Activated CD8-positive, alpha-beta T cell treated with anti-CD3 and anti-CD28 coated beads for 36 hours (primary cell): ENCODE results near the gene PRR13. TPM values are rescaled to one million over a fixed set of nuclear protein-coding genes. Genes with fewer than 3 reads are reported as not detected.

Experiments
- ATAC-seq: fragments of 200-7000 bp; cut with Tn5 transposase; one replicate; pipeline ENCODE4 v1.10.0; 2021; ENCODE audit warnings: mild to moderate bottlenecking, moderate library complexity
- CTCF ChIA-PET: fragments of 350-600 bp; sonication (Branson Sonifier 250); formaldehyde crosslinking; loops from one replicate; lab custom pipeline; 2021; ENCODE audit warnings: antibody characterized with exemption; lab: Charles Lee
- POLR2A ChIA-PET: fragments of 350-600 bp; sonication (Branson Sonifier 250); formaldehyde crosslinking; loops from one replicate; lab custom pipeline; 2021; ENCODE audit warnings: antibody characterized with exemption; lab: Charles Lee
- DNase-seq: peaks from one replicate; pipeline ENCODE4 v3.0.0-alpha.2; 2020
- H3K27ac Mint-ChIP-seq: one replicate; pipeline ENCODE4 v1.8.0; 2021; ENCODE audit warnings: mild to moderate bottlenecking, mixed read lengths
- H3K27me3 Mint-ChIP-seq: one replicate; pipeline ENCODE4 v1.8.0; 2021; ENCODE audit warnings: mixed read lengths
- H3K36me3 Mint-ChIP-seq: one replicate; pipeline ENCODE4 v1.8.0; 2021; ENCODE audit warnings: low read depth, mixed read lengths
- H3K4me1 Mint-ChIP-seq: one replicate; pipeline ENCODE4 v1.8.0; 2021; ENCODE audit warnings: low read depth, mixed read lengths
- H3K4me3 Mint-ChIP-seq: one replicate; pipeline ENCODE4 v1.8.0; 2021; ENCODE audit warnings: mild to moderate bottlenecking, moderate library complexity, mixed read lengths
- H3K9me3 Mint-ChIP-seq: one replicate; pipeline ENCODE4 v1.8.0; 2021; ENCODE audit warnings: mixed read lengths
- CTCF ChIP-seq: fragments of 200-600 bp; IDR thresholded peaks from one replicate; pipeline ENCODE4 v1.8.0; 2022; ENCODE audit warnings: antibody characterized with exemption, mild to moderate bottlenecking
- intact Hi-C: fragments of 100-400 bp; cut with micrococcal nuclease; formaldehyde crosslinking; loops from one replicate; pipeline ENCODE4 v1.10.0; 2022
- total RNA-seq, 2 experiments: library from RNA; stranded (reverse); gene quantifications; one replicate each; pipeline ENCODE4 v1.2.3, GENCODE V29; 2021

The PRR13 gene
- total RNA-seq, 2 experiments from 2014 or later = 167 to 187 TPM

- H3K4me3 Mint-ChIP-seq = no peak overlapping the region
- no peak for ATAC-seq
- no peak overlapping the region for H3K27ac Mint-ChIP-seq
- H3K36me3 Mint-ChIP-seq = peaks cover 82% of the 10 kb centered on the region
- H3K9me3 Mint-ChIP-seq = no peaks in the 10 kb centered on the region
- no peak for DNase-seq
- POLR2A ChIA-PET = interaction anchor here (43.3 to 54.1 kb wide), 2 partner anchors 1 to 20 kb away, joined by 1494 read pairs; partner anchors contain the start of genes MAP3K12, NPFF, PCBP2 and TARBP2
- no peaks in the 10 kb centered on the region for H3K27me3 Mint-ChIP-seq
- peaks cover 40% of the 10 kb centered on the region for H3K4me1 Mint-ChIP-seq
- no peak for TF ChIP-seq CTCF
- CTCF ChIA-PET = interaction anchor here (1.3 kb wide), 1 partner anchor 14 kb away, joined by 3 read pairs; no protein-coding TSS in a partner anchor
- intact Hi-C loops = no loop called here
Measured at GRCh38 chr12:53467082-53467481, 25.5 kb downstream of the PRR13 start.

DNA sequence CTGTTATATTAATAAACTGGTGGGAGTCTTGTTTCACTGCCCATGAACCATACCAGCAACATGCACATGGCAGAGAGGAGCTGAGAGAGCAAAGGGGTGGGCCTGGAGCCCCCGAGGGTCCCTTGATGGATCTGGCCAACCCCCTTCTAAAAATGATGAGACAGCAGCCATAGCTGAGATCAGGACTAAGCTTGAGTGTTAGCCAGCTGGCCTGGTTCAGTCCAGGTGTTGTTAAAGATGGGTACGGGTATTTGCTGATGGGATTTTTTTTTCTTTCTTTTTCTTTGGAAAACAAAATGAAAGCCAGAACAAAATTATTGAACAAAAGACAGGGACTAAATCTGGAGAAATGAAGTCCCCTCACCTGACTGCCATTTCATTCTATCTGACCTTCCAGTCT is 26.3 kb downstream of the PRR13 start:
- no peak for TF ChIP-seq CTCF
- DNase-seq (no peak), ATAC-seq (no peak)
- no peaks in the 10 kb centered on the region for H3K27me3 Mint-ChIP-seq
- peaks cover 82% of the 10 kb centered on the region for H3K36me3 Mint-ChIP-seq
- H3K4me3 Mint-ChIP-seq = no peak overlapping the region
- peaks cover 43% of the 10 kb centered on the region for H3K4me1 Mint-ChIP-seq
- CTCF ChIA-PET = interaction anchor here (1.1 to 1.3 kb wide), 2 partner anchors 12 to 15 kb away, joined by 3 read pairs; no protein-coding TSS in a partner anchor
- intact Hi-C loops = no loop called here
- POLR2A ChIA-PET = interaction anchor here (43.3 to 54.1 kb wide), 2 partner anchors 0 to 19 kb away, joined by 1494 read pairs; partner anchors contain the start of genes MAP3K12, NPFF, PCBP2 and TARBP2
- H3K27ac Mint-ChIP-seq = peak overlapping the region; percentile 50
- H3K9me3 Mint-ChIP-seq = no peaks in the 10 kb centered on the region

- no peak for DNase-seq
- Mint-ChIP-seq H3K36me3 (peaks cover 80% of the 10 kb centered on the region), H3K27me3 (no peaks in the 10 kb centered on the region), H3K27ac (peak overlapping the region; percentile 53), H3K4me1 (peaks cover 40% of the 10 kb centered on the region), H3K9me3 (no peaks in the 10 kb centered on the region), H3K4me3 (no peak overlapping the region)
- TF ChIP-seq CTCF = no peak
- no peak for ATAC-seq
- ChIA-PET CTCF (interaction anchor here (1.1 to 1.3 kb wide), 2 partner anchors 13 to 15 kb away, joined by 3 read pairs; no protein-coding TSS in a partner anchor), POLR2A (interaction anchor here (43.3 to 54.1 kb wide), 2 partner anchors 1 to 19 kb away, joined by 1494 read pairs; partner anchors contain the start of genes MAP3K12, NPFF, PCBP2 and TARBP2)
- intact Hi-C loops = no loop called here
Measured at GRCh38 chr12:53468282-53468681, 26.7 kb downstream of the PRR13 start.

DNA sequence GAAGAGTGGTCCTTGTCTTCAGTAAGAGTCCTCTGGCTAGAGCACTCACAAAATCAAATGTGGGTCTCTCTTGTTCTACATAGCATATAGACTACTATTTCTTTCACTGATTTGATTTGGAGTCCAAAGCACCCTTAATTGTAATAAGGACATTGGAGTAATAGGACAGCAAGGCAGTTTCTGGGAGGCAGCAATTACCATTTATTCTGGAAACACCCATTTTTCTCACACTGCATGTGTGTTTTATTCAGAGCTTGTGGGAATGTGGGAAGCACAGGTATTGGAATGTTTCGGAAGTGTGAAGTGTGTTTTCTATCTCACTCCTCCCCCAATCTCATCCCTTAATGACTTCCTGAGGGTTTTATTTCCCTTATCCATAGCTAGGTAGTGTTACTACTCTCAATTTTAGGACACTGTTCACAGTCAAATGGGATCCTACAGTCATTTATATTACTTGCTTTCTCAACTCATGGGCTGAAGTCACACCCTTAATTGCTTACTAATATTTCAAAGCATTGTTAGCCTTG is 30.6 kb downstream of the PRR13 start:
- DNase-seq = no peak
- no peak overlapping the region for H3K4me3 Mint-ChIP-seq
- peaks cover 58% of the 10 kb centered on the region for H3K4me1 Mint-ChIP-seq
- ChIA-PET CTCF (interaction anchor here (1.1 to 7.7 kb wide), 3 partner anchors 9 to 37 kb away, joined by 3 to 66 read pairs (median 6); partner anchors contain the start of gene NPFF), POLR2A (interaction anchor here (1.0 to 54.1 kb wide), 3 partner anchors 5 to 205 kb away, joined by 4 to 1494 read pairs (median 1494); partner anchors contain the start of genes MAP3K12, NPFF, PCBP2 and TARBP2)
- peak overlapping the region; percentile 76 for H3K27ac Mint-ChIP-seq
- H3K27me3 Mint-ChIP-seq = no peaks in the 10 kb centered on the region
- no peak for ATAC-seq
- TF ChIP-seq CTCF = no peak
- intact Hi-C loops = loop anchor here (5.0 kb wide), 1 partner anchor 35 kb away; the partner anchor contains the start of gene NPFF
- peaks cover 82% of the 10 kb centered on the region for H3K36me3 Mint-ChIP-seq
- no peaks in the 10 kb centered on the region for H3K9me3 Mint-ChIP-seq

DNA sequence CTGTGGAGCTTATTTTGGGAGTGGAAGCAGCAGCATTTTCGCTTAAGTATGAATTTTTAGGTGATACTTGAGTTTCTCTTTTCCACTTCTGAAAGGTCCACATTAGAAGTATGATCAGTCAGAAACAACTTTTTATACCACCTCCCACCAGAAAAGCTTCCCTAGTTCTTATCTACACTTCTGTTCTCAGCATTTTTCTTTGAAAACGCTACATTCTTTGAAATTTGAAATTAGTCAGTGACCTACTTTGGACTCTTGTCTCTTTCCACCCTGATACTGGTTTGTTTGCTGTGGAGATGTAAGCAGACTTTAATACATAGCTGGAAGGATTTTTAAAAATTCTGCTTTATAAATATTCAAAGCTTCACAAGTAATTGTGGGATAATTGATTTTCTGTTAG is 32.5 kb downstream of the PRR13 start:
- DNase-seq (no peak), ATAC-seq (no peak)
- ChIA-PET POLR2A (interaction anchor here (0.9 to 54.1 kb wide), 4 partner anchors 6 to 108 kb away, joined by 3 to 1494 read pairs (median 749); partner anchors contain the start of genes MAP3K12, NPFF, PCBP2 and TARBP2), CTCF (interaction anchor here (0.7 to 7.7 kb wide), 10 partner anchors 8 to 448 kb away, joined by 3 to 66 read pairs (median 4); partner anchors contain the start of gene NPFF)
- Mint-ChIP-seq H3K27ac (peak overlapping the region; percentile 92), H3K9me3 (no peaks in the 10 kb centered on the region), H3K4me3 (peak overlapping the region; percentile 32), H3K4me1 (peaks cover 61% of the 10 kb centered on the region), H3K27me3 (no peaks in the 10 kb centered on the region), H3K36me3 (peaks cover 74% of the 10 kb centered on the region)
- TF ChIP-seq CTCF = no peak
- intact Hi-C loops = loop anchor here (5.0 kb wide), 1 partner anchor 33 kb away; the partner anchor contains the start of gene NPFF
